ENCODE results near the gene RALGAPA2. TPM values are rescaled to one million over a fixed set of nuclear protein-coding genes. Genes with fewer than 3 reads are reported as not detected.

RALGAPA2 gene
- total RNA-seq, 4 donors from 2014 or later = 18.4 to 27.4 (median 25.2) TPM

DNA sequence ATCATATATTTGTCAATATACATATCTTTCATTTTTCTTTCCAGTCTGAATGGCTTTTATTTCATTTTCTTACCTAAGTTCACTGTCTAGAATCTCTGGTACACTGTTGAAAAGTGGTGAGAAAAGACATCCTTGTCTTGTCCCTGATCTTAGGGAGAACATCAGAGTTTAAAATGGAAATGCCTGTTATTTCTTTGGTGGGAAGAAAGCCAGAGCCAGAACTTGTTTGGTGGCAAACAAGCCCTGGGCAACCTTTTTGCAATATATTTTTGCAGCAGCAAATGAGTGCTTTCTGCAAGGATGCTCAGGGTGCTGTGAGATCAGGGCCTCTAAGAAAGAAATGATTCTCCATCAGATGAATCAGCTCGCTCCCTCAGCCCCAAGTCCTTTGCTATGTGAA lies 156.6 kb downstream of the RALGAPA2 start:
- Histone ChIP-seq H3K4me3 (no peak overlapping the region), H3K4me1 (no peaks in the 10 kb centered on the region), H3K9me3 (no peaks in the 10 kb centered on the region), H3K36me3 (peaks cover 0 to 38% of the 10 kb centered on the region in 2 donors), H3K27ac (no peak overlapping the region), H3K27me3 (no peaks in the 10 kb centered on the region)
- ATAC-seq = no peak
- WGBS, 2 donors (ENCODE audit: low coverage in 1 of 2) = 100% methylated on average over 1 of the region's 1 CpG; no CpG with 5 or more reads in 1 of the 2 donors
- TF ChIP-seq POLR2AphosphoS5 (IDR thresholded peaks at IDR 0.05) (no peak), EP300 (IDR thresholded peaks at IDR 0.05) (no peak), POLR2A (IDR thresholded peaks at IDR 0.05) (no peak)
- TF ChIP-seq, protein P1, sequence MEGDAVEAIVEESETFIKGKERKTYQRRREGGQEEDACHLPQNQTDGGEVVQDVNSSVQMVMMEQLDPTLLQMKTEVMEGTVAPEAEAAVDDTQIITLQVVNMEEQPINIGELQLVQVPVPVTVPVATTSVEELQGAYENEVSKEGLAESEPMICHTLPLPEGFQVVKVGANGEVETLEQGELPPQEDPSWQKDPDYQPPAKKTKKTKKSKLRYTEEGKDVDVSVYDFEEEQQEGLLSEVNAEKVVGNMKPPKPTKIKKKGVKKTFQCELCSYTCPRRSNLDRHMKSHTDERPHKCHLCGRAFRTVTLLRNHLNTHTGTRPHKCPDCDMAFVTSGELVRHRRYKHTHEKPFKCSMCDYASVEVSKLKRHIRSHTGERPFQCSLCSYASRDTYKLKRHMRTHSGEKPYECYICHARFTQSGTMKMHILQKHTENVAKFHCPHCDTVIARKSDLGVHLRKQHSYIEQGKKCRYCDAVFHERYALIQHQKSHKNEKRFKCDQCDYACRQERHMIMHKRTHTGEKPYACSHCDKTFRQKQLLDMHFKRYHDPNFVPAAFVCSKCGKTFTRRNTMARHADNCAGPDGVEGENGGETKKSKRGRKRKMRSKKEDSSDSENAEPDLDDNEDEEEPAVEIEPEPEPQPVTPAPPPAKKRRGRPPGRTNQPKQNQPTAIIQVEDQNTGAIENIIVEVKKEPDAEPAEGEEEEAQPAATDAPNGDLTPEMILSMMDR (IDR thresholded peaks at IDR 0.05) = no peak

GRCh38 chr20:20554951-20555350 lies 157.5 kb downstream of the RALGAPA2 start:
- no peak for ATAC-seq
- Histone ChIP-seq H3K9me3 (no peaks in the 10 kb centered on the region), H3K4me3 (no peak overlapping the region), H3K27me3 (no peaks in the 10 kb centered on the region), H3K4me1 (no peaks in the 10 kb centered on the region), H3K36me3 (peaks cover 0 to 35% of the 10 kb centered on the region in 2 donors), H3K27ac (no peak overlapping the region)
- 63 to 100% methylated on average over 1 to 2 of the region's 2 CpGs for WGBS, 2 donors (ENCODE audit: low coverage in 1 of 2)
- TF ChIP-seq POLR2A (IDR thresholded peaks at IDR 0.05) = no peak
- TF ChIP-seq, protein P1 (IDR thresholded peaks at IDR 0.05) = no peak
- no peak for TF ChIP-seq POLR2AphosphoS5 (IDR thresholded peaks at IDR 0.05)
- no peak for TF ChIP-seq EP300 (IDR thresholded peaks at IDR 0.05)

DNA sequence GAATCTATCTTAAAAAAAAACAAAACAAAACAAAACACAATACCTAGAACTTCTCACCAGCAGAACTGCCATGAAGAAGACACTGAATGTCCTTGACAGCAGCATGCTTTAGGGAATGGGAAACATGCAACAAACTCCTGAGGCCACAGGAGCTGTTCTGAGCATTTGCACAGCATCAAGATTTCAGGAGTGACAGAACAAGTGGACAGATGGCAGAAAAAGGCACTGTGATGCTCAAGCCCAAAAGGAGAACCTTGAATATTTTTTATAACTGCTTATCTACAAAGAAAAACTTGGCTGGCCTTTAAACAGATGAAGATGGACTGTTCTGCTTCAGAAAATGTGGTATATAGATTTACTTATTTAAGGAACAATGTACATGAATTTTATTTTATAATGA lies 158.9 kb downstream of the RALGAPA2 start:
- TF ChIP-seq POLR2AphosphoS5 (IDR thresholded peaks at IDR 0.05) (no peak), POLR2A (IDR thresholded peaks at IDR 0.05) (no peak), EP300 (IDR thresholded peaks at IDR 0.05) (no peak)
- TF ChIP-seq, protein P1 (IDR thresholded peaks at IDR 0.05) = no peak
- Histone ChIP-seq H3K9me3 (no peaks in the 10 kb centered on the region), H3K27ac (no peak overlapping the region), H3K4me1 (no peaks in the 10 kb centered on the region), H3K4me3 (no peak overlapping the region), H3K27me3 (no peaks in the 10 kb centered on the region), H3K36me3 (peaks cover 0 to 31% of the 10 kb centered on the region in 2 donors)
- ATAC-seq = no peak

DNA sequence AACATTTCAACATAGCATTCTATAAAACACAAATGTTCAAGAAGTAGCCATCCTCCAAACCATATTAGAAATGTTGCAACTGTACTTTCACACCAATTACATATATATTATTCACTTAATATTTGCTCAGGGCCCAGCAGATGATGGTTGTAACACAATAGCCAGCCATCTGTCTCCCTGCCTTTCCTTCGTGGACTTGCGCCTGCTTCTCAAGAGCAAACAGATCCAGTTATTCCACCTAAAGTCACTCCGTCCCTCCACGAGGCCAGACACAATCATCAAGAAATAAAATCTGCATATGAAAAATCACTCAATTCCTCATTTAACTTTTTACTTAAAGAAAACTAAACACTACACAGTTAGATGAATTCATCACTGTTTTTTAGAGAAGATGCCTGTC lies 160.4 kb downstream of the RALGAPA2 start:
- H3K36me3 ChIP-seq = peaks cover 0 to 37% of the 10 kb centered on the region in 2 donors
- no peaks in the 10 kb centered on the region for H3K27me3 ChIP-seq
- no peak for ATAC-seq
- H3K4me1 ChIP-seq = no peaks in the 10 kb centered on the region
- H3K9me3 ChIP-seq = no peaks in the 10 kb centered on the region
- H3K4me3 ChIP-seq = no peak overlapping the region
- TF ChIP-seq POLR2A (IDR thresholded peaks at IDR 0.05) = no peak
- no peak for TF ChIP-seq POLR2AphosphoS5 (IDR thresholded peaks at IDR 0.05)
- TF ChIP-seq EP300 (IDR thresholded peaks at IDR 0.05) = no peak
- TF ChIP-seq, protein P1 (IDR thresholded peaks at IDR 0.05) = no peak
- WGBS, 2 donors (ENCODE audit: low coverage in 1 of 2) = 87 to 89% methylated on average over 3 to 4 of the region's 4 CpGs
- no peak overlapping the region for H3K27ac ChIP-seq

- Histone ChIP-seq H3K4me3 (no peak overlapping the region), H3K4me1 (no peaks in the 10 kb centered on the region), H3K36me3 (peaks cover 0 to 41% of the 10 kb centered on the region in 2 donors), H3K9me3 (no peaks in the 10 kb centered on the region), H3K27me3 (no peaks in the 10 kb centered on the region), H3K27ac (no peak overlapping the region)
- whole genome bisulfite sequencing, 2 donors (ENCODE audit: low coverage in 1 of 2) = 78 to 94% methylated on average over 2 to 3 of the region's 3 CpGs
- ATAC-seq = no peak
- TF ChIP-seq POLR2AphosphoS5 (IDR thresholded peaks at IDR 0.05) = no peak
- TF ChIP-seq, protein P1 (IDR thresholded peaks at IDR 0.05) = no peak
- TF ChIP-seq EP300 (IDR thresholded peaks at IDR 0.05) = no peak
- no peak for TF ChIP-seq POLR2A (IDR thresholded peaks at IDR 0.05)
These were observed 161.0 kb downstream of the RALGAPA2 start for GRCh38 chr20:20551409-20551808.
